Epithelial cell of esophagus (primary cell): ENCODE data around the gene POU6F2.

Experiments used
- DNase-seq: peaks from one replicate; pipeline ENCODE4 v3.0.0; 2010; ENCODE audit warnings: low read depth
- H3K4me3 ChIP-seq: 2 replicates; pipeline ENCODE4 v1.5.1; 2011; ENCODE audit warnings: mild to moderate bottlenecking, low read length, control low read depth
- CTCF ChIP-seq: IDR thresholded peaks from 2 replicates; pipeline ENCODE4 v1.5.1; 2011; ENCODE audit warnings: low read depth, mild to moderate bottlenecking, low read length, control low read depth, inconsistent platforms; ENCODE audit not compliant: insufficient read depth; ENCODE audit errors: missing control alignments

POU6F2 gene

DNA sequence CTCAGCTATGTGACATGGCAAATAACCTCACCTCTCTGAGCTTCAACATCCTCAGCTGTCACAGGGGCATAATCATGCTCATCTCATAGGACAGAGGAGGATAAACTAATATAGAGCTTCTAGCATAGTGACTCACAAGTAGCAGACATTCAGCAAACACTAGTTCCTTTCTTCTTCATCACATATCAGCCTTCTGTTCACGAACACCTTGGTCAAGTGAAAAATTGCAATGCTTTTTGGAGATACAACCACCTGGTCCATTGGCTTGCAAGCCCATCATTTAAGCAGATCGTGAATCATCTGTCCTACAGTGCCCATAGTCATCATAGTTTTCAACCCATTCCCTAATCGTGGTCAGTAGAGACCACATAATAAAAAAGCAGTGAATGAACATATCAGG, 310.6 kb downstream of the POU6F2 start:
- no peak for DNase-seq
- no peak for TF ChIP-seq CTCF
- no peak overlapping the region for H3K4me3 ChIP-seq

GRCh38 chr7:39291628-39292410, 314.1 kb downstream of the POU6F2 start:
- no peak for TF ChIP-seq CTCF
- DNase-seq, result no peak

GRCh38 chr7:39293056-39293823, 315.5 kb downstream of the POU6F2 start:
- no peak for DNase-seq
- no peak overlapping the region for H3K4me3 ChIP-seq
- TF ChIP-seq CTCF, result no peak

More at GRCh38 chr7:39291628-39292410, 314.1 kb downstream of the POU6F2 start:
- H3K4me3 ChIP-seq, result no peak overlapping the region

- no peak for DNase-seq
- no peak for TF ChIP-seq CTCF
- H3K4me3 ChIP-seq, result no peak overlapping the region
Observed at GRCh38 chr7:39294022-39294421, 316.3 kb downstream of the POU6F2 start.

GRCh38 chr7:39295796-39296195, 318.1 kb downstream of the POU6F2 start:
- TF ChIP-seq CTCF, result no peak
- DNase-seq, result no peak
- no peak overlapping the region for H3K4me3 ChIP-seq

DNA sequence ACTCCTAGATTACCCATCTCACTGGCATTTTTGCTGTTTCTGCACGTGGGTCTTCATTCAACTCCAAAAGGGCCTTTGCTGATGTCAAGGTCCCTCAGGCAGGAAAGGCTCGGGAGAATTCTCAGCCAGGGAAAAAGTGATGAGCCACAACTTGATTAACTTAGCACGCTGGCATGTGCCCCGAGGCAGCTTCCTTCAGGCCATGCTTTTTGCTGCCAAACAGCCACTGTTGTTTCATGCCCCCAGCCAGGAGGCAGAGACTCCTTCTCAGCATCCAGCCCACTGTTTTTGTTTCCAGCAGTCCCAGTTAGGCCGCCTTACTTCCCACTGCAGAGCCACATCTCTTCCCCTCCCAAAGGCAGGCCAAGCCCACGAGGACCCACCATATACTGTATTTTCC, 322.0 kb downstream of the POU6F2 start:
- no peak for TF ChIP-seq CTCF
- no peak overlapping the region for H3K4me3 ChIP-seq
- DNase-seq, result no peak
